ENCODE results near the gene TP53I11. TPM values are rescaled to one million over a fixed set of nuclear protein-coding genes. Genes with fewer than 3 reads are reported as not detected.

The TP53I11 gene
- total RNA-seq, 1 experiment from 2014 or later, result 7.7 TPM

DNA sequence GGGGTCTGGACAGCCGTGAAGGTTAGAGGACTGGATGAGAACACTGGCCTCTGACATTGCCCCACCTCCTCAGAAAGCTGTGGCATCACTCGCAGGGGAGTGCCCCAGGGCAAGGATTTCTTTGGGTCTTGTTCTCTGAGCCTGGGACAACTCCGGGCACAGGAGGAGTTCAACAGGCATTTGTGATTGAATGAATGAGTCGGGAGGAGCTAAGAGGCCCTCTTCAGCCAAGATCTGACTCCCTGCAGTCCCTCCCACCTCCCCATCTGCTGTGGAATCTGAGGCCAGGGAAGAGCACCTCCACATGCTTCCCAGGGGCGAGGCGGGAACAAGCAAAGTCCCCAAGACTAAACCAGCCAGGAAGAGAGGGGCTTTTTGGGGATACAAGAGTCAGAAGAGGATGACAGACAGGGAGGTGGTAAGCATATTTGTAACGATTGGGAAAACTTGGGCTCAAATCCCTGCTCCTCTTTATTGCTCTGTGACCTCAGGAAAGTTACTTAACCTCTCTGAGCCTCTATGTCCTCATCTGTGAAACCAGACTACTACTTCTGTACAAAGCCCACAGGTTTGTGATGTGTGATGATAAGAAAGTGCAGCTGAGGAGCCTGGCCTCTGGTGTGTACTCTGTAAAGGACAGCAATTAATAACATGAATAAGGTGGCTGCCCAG lies 6.4 kb downstream of the TP53I11 start:
- H3K27me3 ChIP-seq (replicated peaks; ENCODE audit: control insufficient read depth, insufficient read depth, low read length), result no peaks in the 10 kb centered on the region
- H3K36me3 ChIP-seq (ENCODE audit: control insufficient read depth, insufficient read depth, low read length), result no peaks in the 10 kb centered on the region
- Mint-ChIP-seq H3K4me1 (ENCODE audit: low read depth, unreplicated experiment) (no peaks in the 10 kb centered on the region), H3K36me3 (ENCODE audit: insufficient read depth, unreplicated experiment) (peaks cover 4% of the 10 kb centered on the region), H3K4me3 (ENCODE audit: unreplicated experiment) (no peak overlapping the region), H3K9me3 (ENCODE audit: unreplicated experiment) (no peaks in the 10 kb centered on the region), H3K27me3 (ENCODE audit: insufficient read depth, unreplicated experiment) (no peaks in the 10 kb centered on the region), H3K27ac (ENCODE audit: unreplicated experiment) (no peak overlapping the region)
- ChIA-PET POLR2A (no interaction called here), CTCF (interaction anchor here (0.9 to 1.2 kb wide), 2 partner anchors 8 to 18 kb away, joined by 4 to 5 read pairs; no protein-coding TSS in a partner anchor)
- no peaks in the 10 kb centered on the region for H3K9me3 ChIP-seq
- no peaks in the 10 kb centered on the region for H3K4me1 ChIP-seq
- H3K4me3 ChIP-seq (ENCODE audit: low read depth, low read length), result no peak overlapping the region
- DNase-seq, result no peak
- TF ChIP-seq, protein P1, sequence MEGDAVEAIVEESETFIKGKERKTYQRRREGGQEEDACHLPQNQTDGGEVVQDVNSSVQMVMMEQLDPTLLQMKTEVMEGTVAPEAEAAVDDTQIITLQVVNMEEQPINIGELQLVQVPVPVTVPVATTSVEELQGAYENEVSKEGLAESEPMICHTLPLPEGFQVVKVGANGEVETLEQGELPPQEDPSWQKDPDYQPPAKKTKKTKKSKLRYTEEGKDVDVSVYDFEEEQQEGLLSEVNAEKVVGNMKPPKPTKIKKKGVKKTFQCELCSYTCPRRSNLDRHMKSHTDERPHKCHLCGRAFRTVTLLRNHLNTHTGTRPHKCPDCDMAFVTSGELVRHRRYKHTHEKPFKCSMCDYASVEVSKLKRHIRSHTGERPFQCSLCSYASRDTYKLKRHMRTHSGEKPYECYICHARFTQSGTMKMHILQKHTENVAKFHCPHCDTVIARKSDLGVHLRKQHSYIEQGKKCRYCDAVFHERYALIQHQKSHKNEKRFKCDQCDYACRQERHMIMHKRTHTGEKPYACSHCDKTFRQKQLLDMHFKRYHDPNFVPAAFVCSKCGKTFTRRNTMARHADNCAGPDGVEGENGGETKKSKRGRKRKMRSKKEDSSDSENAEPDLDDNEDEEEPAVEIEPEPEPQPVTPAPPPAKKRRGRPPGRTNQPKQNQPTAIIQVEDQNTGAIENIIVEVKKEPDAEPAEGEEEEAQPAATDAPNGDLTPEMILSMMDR (IDR thresholded peaks at IDR 0.05; ENCODE audit: insufficient read depth in 1 of 2, low read depth in 1 of 2, low read length in 1 of 2, severe bottlenecking in 1 of 2, unreplicated experiment in 1 of 2), result no peak
- intact Hi-C loops (cut with micrococcal nuclease; ENCODE audit: unreplicated experiment), result no loop called here
- no TSS peak for BruUV-seq (replicated peaks)

DNA sequence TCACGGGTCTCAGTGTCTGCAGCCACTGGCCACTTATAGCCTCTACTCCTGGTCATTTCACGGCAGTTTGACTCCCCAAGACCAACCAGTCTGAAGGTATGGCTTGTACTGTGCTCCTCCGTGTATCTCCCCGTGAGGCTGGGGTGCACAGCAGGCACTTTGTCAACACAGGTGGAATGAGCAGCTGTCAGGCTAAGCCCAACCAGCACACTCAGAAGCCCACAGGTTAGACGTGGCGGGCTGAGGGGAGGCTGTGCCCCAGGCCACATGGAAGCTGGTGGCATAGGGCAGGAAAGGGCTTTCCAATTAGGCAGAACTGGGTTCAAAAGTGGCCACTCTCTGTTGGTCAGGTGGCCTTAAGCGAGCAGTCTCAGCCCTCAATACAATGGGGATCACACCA lies 7.0 kb downstream of the TP53I11 start:
- Histone ChIP-seq H3K27me3 (replicated peaks; ENCODE audit: control insufficient read depth, insufficient read depth, low read length) (no peaks in the 10 kb centered on the region), H3K4me3 (ENCODE audit: low read depth, low read length) (no peak overlapping the region), H3K36me3 (ENCODE audit: control insufficient read depth, insufficient read depth, low read length) (no peaks in the 10 kb centered on the region), H3K4me1 (no peaks in the 10 kb centered on the region), H3K9me3 (no peaks in the 10 kb centered on the region)
- TF ChIP-seq, protein P1 (IDR thresholded peaks at IDR 0.05; ENCODE audit: insufficient read depth in 1 of 2, low read depth in 1 of 2, low read length in 1 of 2, severe bottlenecking in 1 of 2, unreplicated experiment in 1 of 2), result no peak
- no peak for DNase-seq
- Mint-ChIP-seq H3K27me3 (ENCODE audit: insufficient read depth, unreplicated experiment) (no peaks in the 10 kb centered on the region), H3K9me3 (ENCODE audit: unreplicated experiment) (no peaks in the 10 kb centered on the region), H3K4me1 (ENCODE audit: low read depth, unreplicated experiment) (no peaks in the 10 kb centered on the region), H3K27ac (ENCODE audit: unreplicated experiment) (no peak overlapping the region), H3K36me3 (ENCODE audit: insufficient read depth, unreplicated experiment) (peaks cover 4% of the 10 kb centered on the region), H3K4me3 (ENCODE audit: unreplicated experiment) (no peak overlapping the region)
- intact Hi-C loops (cut with micrococcal nuclease; ENCODE audit: unreplicated experiment), result no loop called here
- CTCF ChIA-PET, result no interaction called here
- POLR2A ChIA-PET, result no interaction called here
- BruUV-seq (replicated peaks), result no TSS peak

DNA sequence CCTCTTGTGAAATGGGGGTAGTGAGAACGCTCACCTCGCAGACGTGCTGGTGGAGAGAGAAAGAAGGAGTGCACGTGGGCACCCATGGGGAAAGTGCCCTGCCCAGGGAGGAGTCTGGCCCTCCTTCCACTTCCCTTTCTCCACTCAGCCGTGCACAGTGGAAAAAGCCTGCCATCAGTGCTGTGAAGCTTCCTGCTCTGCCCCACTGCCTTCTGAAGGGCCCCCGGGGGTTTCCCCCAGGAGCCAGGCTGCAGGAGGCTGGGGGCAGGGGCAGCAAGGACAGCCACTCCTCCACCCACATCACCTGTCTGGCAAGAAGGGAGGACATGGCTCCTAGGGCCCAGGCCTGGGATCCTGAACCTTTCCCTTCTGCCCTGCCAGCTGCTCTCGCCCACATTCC lies 7.6 kb downstream of the TP53I11 start:
- no peaks in the 10 kb centered on the region for H3K27me3 Mint-ChIP-seq (ENCODE audit: insufficient read depth, unreplicated experiment)
- no peaks in the 10 kb centered on the region for H3K4me1 Mint-ChIP-seq (ENCODE audit: low read depth, unreplicated experiment)
- H3K4me3 Mint-ChIP-seq (ENCODE audit: unreplicated experiment), result no peak overlapping the region
- POLR2A ChIA-PET, result no interaction called here
- TF ChIP-seq, protein P1 (IDR thresholded peaks at IDR 0.05; ENCODE audit: insufficient read depth in 1 of 2, low read depth in 1 of 2, low read length in 1 of 2, severe bottlenecking in 1 of 2, unreplicated experiment in 1 of 2), result no peak
- H3K27me3 ChIP-seq (replicated peaks; ENCODE audit: control insufficient read depth, insufficient read depth, low read length), result no peaks in the 10 kb centered on the region
- CTCF ChIA-PET, result no interaction called here
- H3K36me3 ChIP-seq (ENCODE audit: control insufficient read depth, insufficient read depth, low read length), result no peaks in the 10 kb centered on the region
- H3K36me3 Mint-ChIP-seq (ENCODE audit: insufficient read depth, unreplicated experiment), result peaks cover 4% of the 10 kb centered on the region
- H3K4me3 ChIP-seq (ENCODE audit: low read depth, low read length), result no peak overlapping the region
- H3K27ac Mint-ChIP-seq (ENCODE audit: unreplicated experiment), result no peak overlapping the region
- H3K9me3 Mint-ChIP-seq (ENCODE audit: unreplicated experiment), result no peaks in the 10 kb centered on the region
- no peaks in the 10 kb centered on the region for H3K4me1 ChIP-seq
- H3K9me3 ChIP-seq, result no peaks in the 10 kb centered on the region
- no TSS peak for BruUV-seq (replicated peaks)
- intact Hi-C loops (cut with micrococcal nuclease; ENCODE audit: unreplicated experiment), result no loop called here
- no peak for DNase-seq
